GM19397 (cell line): ENCODE results near the gene MOBP.

Source experiments
- ATAC-seq: cut with Tn5 transposase; IDR thresholded peaks from one replicate; pipeline ENCODE4 v1.9.1; 2021; ENCODE audit warnings: mild to moderate bottlenecking, moderate library complexity; ENCODE audit not compliant: unreplicated experiment

The MOBP gene

DNA sequence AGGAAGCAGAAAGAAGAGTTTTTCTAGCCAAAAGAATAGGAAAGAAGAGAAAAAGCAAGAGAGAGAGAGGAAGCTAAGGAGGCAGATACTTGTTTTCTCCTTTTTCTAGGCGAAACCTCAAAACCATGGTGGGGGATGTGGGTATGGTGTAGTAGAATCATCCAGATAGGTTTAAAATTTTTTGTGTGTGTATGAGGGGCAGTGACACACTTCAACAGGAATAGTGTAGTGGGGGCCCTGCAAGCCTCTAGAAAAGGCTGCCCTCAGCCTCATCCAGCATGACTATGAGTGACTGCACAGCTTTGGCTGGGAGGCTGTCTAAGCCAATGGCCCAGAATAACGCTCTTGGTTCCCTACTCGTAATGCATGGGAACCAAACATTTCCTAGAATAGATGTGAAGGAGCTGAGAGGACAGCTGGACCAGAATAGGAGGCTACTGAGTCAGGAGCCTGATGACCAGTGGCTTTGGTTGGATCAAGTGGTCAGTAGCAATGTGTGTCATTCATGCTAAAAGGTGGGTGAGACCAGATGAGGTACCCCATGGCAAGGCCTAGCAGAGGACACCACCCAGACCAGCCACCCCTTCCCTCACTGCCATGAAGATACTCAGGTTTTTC, 24.4 kb downstream of the MOBP start:
- ATAC-seq, result no peak

DNA sequence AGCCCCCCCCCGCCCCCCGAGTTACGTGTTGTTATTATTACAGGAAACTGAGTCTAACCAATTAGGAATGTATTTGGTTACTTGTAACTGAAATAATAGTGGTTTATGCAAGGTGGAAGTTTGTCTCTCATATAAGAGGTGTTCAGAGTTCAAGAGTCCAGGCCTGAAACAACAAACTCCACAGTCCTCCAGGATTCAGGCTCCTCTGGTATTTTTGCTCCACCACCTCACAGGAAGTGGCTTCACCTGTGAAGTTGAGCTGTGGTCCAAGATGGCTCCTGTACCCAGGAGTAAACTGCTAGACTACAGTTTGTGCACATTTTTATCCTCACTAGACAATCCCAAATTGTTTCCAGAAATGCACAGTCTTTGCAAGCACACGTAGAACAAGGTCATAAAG, 27.3 kb downstream of the MOBP start:
- ATAC-seq, result no peak

DNA sequence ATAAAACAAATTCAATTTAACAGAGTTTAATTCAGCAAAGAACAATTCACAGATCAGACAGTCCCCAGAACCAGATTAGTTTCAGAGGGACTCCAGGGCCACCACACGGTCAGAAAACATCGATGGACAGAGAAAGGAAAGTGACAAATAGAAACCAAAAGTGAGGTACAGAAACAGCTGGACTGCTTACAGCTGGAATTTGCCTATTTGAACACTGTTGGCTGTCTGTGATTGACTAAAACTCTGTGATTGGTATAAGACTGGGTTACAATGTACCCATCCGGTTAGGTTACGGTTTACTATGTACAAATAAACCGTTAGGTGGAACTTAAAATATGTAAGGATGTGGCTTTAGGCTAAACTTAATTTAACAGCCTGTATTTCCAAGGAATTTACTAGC, 30.3 kb downstream of the MOBP start:
- ATAC-seq, result no peak

DNA sequence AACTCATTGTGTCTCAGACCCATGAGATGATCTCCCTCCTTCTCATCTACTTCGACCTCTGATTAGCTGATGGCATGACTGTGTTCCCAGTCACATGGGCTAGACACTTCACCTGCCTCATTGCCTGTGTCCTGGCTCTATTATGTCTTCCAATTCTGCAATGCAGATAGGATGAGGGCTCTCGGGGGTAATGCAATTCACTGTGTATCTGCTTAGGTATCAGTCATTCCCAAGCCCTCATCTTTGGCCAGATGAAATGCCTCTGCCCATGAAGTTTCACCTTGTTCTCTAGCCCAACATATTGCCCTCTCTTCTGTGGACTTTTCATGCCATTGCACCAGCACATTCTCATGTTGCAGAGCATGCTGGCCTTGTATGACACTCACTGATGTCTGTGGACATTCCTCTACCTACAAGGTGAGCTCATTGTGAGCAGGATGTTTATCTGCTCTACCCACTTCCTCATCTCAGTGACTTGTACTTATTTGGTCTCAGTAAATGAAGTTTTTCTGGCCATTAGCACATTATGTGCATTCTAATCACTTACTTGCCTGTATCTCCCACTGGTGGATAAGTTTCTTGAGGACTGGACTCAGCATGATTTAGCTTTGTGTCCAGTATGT, 32.3 kb downstream of the MOBP start:
- ATAC-seq, result no peak

DNA sequence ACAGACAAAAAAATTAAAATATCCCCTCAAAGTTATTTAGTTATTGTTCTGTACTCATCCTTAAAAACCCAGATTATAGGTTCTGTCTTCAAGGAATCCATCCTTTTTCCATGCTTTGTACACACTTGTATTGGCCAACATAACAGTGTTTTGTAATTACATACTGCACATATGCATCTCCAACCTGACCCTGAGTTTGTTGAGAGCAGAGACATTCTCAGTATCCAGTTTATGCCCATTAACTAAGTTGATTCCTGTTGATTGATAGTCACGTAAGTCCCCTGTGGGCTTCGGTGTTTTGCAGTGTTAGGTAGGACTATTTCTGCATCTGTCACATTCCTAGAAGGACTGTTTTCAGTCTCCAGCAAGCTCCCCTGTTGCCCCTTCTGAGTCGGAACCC, 33.6 kb downstream of the MOBP start:
- ATAC-seq, result no peak

DNA sequence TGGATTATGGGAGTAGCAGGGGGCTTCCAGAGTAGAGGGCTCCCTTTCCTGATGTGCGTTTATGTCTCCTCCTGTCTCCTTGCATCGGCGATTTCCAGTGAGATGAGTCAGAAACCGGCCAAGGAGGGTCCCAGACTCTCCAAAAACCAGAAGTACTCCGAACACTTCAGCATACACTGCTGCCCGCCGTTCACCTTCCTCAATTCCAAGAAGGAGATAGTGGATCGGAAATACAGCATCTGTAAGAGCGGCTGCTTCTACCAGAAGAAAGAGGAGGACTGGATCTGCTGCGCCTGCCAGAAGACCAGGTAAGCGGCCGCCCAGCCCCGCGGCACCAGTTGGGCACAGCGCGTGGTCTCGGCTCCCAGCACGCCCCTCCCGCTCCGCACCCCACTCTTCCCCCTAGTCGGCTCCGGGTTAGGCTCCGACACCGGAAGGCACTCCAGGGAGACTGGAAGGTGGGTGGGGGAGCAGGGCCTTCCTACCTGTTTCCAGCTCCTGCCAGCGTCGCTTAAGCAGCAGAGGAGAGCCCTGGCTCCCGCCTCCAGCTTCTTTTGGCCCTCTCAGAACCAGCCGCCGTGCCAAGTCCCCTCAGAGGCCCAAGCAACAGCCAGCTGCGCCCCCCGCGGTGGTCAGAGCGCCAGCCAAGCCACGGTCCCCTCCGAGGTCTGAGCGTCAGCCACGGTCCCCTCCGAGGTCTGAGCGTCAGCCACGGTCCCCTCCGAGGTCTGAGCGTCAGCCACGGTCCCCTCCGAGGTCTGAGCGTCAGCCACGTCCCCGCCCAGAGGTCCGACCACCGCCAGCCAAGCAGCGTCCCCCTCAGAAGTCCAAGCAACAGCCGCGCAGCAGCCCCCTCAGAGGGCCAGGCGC, 34.7 kb downstream of the MOBP start:
- no peak for ATAC-seq

DNA sequence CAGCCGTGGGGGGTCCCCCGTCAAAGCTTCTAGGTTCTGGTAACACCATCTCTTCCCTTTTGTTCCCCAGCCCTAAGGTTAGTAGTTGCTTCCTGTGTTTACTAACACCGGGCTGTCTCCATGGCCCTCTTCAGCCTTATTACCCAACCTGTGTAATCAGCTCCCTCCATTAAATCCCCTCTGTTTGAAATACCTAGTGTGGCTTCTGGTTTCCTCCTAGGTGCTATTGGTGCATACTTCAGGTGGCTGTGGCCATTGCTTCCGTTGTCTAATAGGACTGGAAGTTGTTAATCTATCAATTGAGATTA, 35.3 kb downstream of the MOBP start:
- ATAC-seq, result no peak

DNA sequence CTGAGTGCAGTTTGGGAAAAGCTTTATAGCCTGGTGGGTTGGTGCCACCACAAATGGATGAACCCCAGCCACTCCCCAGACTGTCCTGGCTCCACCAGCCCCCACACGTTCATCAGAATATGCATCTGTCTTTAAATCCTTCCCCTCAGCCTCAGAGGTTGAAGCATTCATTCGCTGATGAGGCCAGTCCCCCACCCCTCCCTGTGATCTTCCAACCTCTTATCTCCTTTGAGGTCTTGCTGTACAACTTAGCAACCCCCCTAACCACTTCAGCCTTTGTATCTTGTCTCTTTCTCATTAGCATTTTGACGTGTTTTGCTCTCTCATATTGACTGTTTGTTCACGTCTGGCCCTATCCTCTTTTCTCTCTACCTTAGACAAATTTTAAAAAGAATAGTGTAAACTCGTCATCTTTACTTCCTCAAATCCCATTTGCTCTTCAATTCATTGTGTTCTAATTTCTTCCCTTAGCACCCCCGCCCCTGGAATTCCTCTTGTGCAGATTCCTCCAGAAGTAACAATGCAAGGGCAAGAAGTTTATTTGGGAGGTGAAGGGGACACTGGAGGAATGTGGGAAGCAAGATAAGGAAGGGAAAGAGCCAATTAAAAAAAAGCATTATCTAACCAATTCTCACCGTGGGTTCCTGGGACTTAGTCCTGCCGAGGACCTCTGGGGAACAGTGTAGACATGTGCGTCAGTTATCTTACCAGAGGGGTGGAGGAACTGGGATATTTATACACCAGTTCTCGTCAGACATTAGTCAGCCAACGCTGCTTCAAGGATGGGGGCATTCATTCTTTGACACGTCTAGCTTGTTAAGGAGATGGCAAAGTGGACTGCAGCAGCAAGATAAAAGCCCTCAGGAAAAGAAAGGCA, 38.6 kb downstream of the MOBP start:
- ATAC-seq, result no peak

DNA sequence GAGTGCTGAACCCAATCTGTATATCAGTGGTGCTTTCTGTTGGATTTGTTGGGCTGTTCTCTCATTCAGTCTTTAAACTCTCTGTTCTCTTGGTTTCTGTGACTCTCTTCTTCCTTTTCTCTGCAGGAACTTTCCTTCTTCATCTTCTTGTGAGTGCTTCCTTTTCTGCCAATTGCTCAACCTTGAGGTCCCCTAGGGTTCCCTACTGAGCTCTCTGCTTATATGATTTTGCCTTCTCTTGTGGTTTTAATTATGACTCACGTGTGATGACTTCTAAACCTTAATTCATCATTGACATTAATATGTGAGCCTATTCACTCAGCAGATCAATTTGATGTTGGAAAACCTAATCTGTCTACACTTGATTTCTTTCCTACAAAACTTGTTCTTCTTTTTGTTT, 39.4 kb downstream of the MOBP start:
- no peak for ATAC-seq

DNA sequence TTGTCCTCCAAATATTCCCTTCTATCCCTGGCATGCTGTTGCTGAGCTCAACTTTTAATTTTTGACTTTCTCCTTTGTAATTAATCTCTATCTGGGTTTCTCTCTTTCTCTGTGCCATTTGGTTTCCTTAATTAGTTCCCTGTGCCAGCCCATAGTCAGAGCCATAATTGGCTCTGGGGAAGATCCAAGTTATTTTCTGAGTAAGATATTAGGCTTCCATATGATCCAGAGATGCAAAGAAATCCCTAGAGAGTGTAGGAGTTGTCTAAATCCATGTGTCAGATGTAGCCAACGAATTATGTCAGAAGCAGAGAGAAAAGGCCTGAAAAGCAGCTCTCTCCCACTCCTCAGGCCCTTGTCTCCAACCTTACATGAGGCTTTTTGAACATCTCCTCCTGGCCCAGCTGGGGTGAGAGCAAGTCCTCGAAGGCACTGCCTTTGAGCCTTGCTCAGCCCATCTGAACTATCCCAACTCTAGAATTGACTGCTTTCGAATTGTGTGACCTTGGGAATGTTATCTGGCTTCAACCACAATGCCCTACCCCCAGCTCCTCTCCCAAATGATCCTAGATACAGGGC, 46.4 kb downstream of the MOBP start:
- ATAC-seq, result no peak

DNA sequence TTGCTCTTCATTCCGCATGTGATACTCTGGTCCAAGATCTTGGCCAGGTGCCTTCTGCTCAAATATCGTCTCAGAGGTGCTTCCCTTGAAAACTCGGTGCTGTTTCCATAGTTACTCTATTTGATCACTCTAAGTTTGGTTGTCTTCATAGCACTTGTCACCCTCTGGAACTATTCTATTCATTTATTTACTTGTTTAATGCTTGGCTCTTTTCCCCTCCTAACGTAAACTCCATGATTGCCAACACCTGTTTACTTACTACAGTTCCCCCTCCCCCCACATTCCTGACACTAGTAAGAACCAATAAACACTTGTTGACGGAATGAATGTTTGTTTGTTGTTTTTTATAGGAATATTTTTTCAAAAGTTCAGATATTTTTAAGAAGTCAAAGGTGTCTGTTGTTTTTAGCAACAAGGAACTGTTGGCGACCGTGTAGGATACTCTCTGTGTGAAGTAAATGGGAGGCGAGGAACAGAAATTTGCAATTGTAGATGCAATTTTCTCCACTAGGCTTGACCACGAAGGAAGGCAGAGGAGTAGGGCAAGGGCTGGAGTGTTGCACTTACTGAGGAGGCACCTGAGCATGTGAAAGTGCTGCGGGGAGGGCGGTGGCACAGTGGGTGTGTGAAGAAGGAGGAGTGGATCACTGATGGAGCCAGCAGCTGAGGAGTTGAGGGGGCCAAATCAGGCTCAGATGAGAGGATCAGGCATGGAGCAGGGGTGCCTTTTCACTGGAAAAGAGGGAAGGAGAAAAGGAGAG, 48.4 kb downstream of the MOBP start:
- ATAC-seq, result no peak

DNA sequence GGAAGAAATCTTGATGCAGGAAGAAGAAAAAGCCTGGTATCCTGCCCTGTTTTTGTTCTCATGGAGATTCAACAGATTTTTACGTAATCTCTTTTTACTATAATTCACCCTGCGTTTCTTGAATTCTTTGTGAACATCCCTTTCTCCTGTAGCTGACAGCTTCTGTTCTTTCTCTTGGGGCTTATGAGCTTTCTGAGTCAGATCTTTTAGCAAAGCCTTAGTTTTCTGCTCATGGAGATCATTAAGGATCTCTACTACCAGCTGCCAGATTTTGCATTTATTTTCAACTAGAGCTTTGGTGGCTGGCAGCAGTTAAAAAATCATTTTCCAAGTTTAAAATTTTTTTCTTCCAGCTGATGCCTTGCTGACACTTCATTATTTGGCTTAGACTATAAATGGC, 51.6 kb downstream of the MOBP start:
- no peak for ATAC-seq

DNA sequence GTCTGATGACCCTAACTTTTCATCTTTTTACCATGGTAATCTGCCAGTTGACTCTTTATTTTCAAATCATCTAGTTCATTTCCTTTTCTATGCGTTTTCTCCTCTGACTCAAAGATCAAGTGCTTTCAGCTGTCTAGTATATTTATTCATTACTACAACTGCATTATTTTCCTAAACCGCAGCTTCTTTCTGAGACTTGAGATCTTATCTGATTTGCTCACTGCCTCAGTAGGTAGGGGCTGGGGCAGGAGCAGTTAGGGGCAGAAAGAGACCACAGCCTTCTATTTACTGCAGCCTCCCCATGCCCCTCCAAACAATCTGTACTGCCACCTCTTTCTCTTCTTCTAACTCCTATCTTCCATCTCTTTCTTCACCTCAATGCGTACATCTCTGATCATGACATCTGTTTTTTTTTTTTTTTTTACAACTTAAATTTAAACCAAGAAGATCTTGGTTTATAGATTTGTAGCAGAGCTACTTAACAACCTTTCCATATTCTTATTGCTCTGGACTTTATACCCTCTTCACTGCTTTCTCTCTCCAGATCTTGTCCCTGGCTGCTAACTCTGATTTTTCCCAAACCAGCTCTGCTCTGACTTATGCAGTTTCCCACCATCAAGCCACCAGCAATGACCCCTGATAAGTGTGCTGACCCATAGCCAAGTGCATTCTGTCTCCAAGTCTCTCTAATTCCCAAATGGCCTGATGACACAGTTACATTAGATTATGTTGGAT, 52.2 kb downstream of the MOBP start:
- no peak for ATAC-seq

DNA sequence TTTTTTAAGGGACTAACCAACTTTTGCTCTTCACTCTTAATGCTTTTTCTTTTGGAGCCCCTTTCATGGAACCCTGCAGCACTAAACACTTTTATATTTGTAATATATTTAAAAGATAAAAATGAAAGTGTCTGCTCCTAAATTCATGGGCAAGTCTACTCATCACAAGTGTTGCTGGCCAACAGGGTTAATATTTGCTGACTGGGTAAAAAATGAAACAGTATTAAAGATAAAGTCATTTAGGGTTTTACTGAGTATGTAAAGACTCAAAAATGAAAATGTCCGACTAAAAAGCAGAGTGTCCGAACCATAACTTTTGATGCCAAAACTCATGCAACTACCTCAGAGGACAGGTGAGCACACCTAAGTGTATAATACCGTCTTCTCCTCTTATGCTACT, 54.0 kb downstream of the MOBP start:
- ATAC-seq, result no peak

DNA sequence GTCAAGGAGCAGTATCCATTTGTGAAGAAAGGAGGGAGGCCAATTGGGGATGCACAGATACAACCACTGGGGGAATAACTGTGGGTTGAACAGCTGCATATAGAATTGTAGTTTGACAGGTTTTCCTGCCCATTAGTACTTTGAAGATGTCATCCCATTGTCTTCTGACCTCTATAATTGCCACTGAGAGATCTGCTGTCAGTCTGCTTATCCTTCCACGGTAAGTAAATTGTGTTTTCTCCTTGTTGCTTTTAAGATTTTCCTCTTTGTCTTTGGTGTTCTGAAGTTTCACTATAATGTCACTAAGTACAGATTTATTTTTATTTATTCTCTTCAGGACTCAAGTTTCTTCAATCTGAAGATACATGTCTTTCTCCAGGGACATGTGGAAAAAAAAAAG, 56.6 kb downstream of the MOBP start:
- ATAC-seq, result no peak

DNA sequence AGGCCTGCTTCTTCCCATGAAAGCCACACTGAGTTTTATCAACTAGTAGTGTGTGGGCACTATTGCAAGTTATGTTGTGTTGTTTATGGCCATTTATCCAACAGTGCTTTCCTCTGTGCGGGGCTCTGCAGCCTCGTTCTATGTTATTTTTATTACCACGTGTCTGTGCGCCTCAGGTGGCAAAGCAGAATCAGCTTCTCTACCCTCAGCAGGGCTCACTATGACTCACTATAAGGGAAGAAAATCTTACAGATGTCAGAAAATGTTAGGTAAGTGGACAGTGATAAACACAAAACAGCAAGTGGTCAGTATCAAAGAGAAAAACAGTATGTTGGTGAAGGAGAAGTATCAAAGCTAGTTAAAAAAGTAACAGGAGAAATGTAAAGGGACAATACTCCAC, 61.4 kb downstream of the MOBP start:
- no peak for ATAC-seq

DNA sequence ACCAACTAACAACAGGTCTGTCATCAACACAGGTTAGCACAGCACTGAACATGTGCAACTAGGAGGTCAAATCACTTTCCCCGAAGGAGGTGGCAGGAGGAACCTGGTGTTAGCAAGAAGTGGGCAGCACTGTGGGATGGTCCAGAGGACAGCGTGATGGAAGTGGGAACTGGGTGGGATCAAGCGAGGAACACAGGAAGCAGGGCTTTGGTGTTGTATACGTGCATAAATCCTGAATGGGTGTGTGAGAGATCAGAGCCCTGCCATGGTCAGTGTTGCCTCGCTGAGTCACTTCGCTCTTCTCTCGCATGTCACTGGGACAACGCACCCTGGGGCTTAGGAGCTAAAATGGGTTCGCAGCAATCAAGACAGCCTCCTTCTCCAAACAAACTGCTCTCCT, 62.1 kb downstream of the MOBP start:
- no peak for ATAC-seq

DNA sequence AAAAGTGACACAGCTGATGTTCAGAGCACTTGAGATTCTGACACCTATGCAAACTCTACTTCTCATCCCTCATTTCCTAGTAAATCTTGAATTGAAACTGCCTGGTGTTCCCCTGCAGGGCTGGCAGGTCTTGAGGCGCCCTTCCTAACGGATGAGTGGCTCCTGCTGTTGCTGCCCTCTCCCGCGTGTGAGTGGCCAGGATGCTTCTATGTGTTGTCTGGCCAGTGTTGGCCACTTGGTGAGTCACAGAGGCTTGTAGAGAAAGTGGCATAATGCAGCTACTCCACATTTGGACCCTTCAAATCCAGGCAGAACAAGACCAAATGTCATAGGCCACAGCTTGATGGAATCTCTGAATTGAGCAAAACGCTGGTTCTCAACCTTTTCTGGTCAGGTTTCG, 63.6 kb downstream of the MOBP start:
- no peak for ATAC-seq

DNA sequence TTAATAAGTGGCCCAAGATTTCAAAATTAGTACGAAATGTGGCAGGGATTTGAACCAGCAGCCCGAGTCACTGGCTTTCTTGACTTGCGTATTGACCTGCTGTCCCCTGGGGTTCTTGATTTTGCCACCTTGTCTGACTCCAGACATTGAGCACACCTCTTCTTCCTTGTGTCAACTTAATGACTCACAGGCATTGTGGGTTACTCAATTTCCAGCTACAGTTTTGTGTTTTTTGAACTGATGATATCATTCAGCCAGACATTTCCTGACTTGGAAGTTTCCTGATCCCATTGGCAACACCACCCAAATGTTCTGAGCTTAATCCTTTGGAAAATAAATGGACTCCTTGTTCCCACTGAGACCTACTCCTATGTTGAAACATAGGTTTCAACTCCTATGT, 64.2 kb downstream of the MOBP start:
- ATAC-seq, result no peak

DNA sequence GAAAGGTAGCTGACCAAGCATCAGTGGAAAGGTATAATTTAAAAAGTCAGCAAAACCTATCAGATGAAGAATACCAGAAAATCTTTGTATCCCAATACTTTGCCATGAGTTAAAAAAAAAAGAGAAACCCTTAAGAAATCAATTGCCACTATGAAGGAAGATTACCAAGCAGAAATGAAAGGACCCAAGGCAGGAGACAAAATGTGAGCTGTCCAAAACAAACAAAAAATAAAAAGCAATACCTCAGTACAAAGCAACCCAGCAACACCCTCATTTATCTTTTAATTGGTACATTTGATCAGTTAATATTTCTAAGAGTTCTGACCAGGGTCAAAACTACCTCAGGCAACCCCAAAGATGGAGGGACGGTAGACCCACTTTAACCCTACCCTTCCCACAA, 65.3 kb downstream of the MOBP start:
- ATAC-seq, result no peak
